ENCODE measurements around the gene LCP2. TPM values are rescaled to one million over a fixed set of nuclear protein-coding genes. Genes with fewer than 3 reads are reported as not detected.

LCP2 gene
- total and polyA plus RNA-seq, 2 experiments from 2014 or later, result not detected

DNA sequence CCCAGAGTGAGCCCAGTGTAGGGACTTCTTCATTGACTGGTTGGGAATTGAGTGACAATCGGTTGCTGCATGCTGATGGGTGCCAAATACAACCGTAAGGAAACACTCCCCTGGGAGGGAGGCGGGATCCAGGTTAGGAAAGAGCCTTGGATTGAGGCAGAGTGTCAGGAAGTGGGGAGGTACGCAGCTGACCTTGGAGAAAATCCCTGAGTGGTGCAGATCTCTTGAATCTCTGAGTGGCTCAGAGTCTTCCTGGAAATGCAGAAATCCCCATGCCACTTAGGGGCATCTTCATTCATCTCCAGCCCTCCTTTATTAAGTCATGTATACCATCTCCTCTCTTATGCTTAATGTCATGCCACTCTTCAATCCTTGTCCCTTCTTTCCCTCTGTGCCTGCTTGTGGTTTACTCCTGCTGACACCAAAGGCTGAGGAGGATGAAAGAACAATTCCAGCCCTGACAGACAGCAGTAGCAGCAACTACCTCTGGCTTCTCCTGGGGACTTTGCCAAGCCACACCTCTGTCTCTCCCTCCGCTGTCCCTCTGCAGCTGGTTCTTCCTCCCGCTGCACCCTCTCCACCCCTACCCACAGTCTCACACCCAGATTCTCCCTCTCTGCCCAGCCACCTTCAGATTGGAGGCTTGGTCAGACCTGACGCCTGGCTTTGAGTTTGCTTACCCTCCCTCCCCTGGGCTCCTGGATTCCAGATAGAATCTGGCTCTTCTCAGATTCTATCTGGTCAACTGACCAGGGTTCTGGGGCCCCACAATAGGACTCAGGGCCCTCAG lies 14.1 kb upstream of the LCP2 start:
- Histone ChIP-seq H3K27ac (no peak overlapping the region), H3K27me3 (no peaks in the 10 kb centered on the region), H3K4me1 (ENCODE audit: low read depth) (peaks cover 23% of the 10 kb centered on the region), H3K4me3 (no peak overlapping the region), H3K36me3 (no peaks in the 10 kb centered on the region), H3K9me3 (ENCODE audit: low read depth) (no peaks in the 10 kb centered on the region)
- no peak for TF ChIP-seq CTCF (IDR thresholded peaks at IDR 0.05; ENCODE audit: low read depth, low read length)
- no peak for DNase-seq (ENCODE audit: low read depth in 1 of 2, low spot score in 1 of 2)

DNA sequence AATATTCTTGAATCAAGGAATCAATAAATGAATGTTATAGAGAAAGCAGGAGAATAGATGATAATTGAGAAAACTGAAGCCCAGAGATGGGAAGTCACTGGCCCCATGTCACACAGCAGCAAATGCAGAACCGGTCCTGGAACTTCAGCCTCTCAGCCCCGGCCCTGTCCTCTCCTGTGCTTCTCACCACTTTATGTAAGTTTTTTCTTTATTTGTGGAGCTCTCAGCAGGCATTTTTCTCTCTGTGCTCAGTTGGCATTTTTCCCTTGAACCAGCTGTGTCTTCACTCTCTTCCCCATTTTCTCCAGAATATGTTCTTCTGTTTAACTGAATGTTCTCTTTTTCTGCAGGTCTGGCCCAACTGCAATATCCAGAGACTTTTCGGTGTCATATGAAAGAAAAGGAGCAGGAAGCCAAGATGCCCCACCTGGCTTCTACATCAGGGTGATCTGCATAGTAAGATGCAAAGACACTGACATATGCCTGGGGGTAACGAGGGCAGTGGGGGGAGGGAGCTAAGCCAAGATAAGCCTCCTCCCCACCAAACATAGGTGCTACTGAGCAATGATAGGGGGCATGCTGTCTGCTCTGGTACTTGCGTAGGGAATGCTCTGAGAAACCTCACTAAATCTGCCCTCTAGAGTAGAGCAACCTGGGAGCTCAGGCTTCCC lies 12.8 kb upstream of the LCP2 start:
- H3K9me3 ChIP-seq (ENCODE audit: low read depth), result no peaks in the 10 kb centered on the region
- no peak for DNase-seq (ENCODE audit: low read depth in 1 of 2, low spot score in 1 of 2)
- H3K36me3 ChIP-seq, result no peaks in the 10 kb centered on the region
- no peak overlapping the region for H3K4me3 ChIP-seq
- H3K27ac ChIP-seq, result no peak overlapping the region
- TF ChIP-seq CTCF (IDR thresholded peaks at IDR 0.05; ENCODE audit: low read depth, low read length), result no peak
- H3K4me1 ChIP-seq (ENCODE audit: low read depth), result peaks cover 28% of the 10 kb centered on the region
- H3K27me3 ChIP-seq, result no peaks in the 10 kb centered on the region

DNA sequence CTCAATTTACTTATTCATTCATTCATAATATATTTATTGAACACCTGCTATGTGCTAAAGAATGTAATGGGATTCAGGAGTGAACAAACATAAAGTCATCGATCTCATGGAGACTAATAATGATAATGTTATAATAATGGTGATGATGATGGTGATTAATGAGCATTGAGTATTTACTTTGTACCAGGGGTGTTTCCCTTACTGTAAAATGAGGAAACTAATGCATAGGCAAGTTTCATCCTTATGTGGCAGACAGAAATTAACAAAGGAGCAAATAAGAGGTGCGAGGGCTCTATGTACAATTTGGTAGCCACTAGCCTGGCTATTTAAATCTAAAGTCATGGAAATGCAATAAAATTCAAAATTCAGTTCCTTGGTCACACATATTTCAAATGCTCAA lies 11.1 kb upstream of the LCP2 start:
- no peak overlapping the region for H3K27ac ChIP-seq
- H3K27me3 ChIP-seq, result no peaks in the 10 kb centered on the region
- no peak for TF ChIP-seq CTCF (IDR thresholded peaks at IDR 0.05; ENCODE audit: low read depth, low read length)
- H3K36me3 ChIP-seq, result no peaks in the 10 kb centered on the region
- no peak for DNase-seq (ENCODE audit: low read depth in 1 of 2, low spot score in 1 of 2)
- peaks cover 27% of the 10 kb centered on the region for H3K4me1 ChIP-seq (ENCODE audit: low read depth)
- no peaks in the 10 kb centered on the region for H3K9me3 ChIP-seq (ENCODE audit: low read depth)
- H3K4me3 ChIP-seq, result no peak overlapping the region

GRCh38 chr5:170307575-170308465 lies 10.2 kb upstream of the LCP2 start:
- peak; percentile 62 to 97 for DNase-seq (ENCODE audit: low read depth in 1 of 2, low spot score in 1 of 2)
- Histone ChIP-seq H3K9me3 (ENCODE audit: low read depth) (no peaks in the 10 kb centered on the region), H3K4me3 (no peak overlapping the region), H3K27ac (peak overlapping the region; percentile 62), H3K36me3 (no peaks in the 10 kb centered on the region), H3K27me3 (no peaks in the 10 kb centered on the region), H3K4me1 (ENCODE audit: low read depth) (peaks cover 36% of the 10 kb centered on the region)
- TF ChIP-seq CTCF (IDR thresholded peaks at IDR 0.05; ENCODE audit: low read depth, low read length), result no peak

- no peaks in the 10 kb centered on the region for H3K27me3 ChIP-seq
- peak overlapping the region; percentile 22 for H3K27ac ChIP-seq
- no peaks in the 10 kb centered on the region for H3K36me3 ChIP-seq
- no peak overlapping the region for H3K4me3 ChIP-seq
- DNase-seq (ENCODE audit: low read depth in 1 of 2, low spot score in 1 of 2), result peak; percentile 54 to 85
- no peaks in the 10 kb centered on the region for H3K9me3 ChIP-seq (ENCODE audit: low read depth)
- TF ChIP-seq CTCF (IDR thresholded peaks at IDR 0.05; ENCODE audit: low read depth, low read length), result no peak
- peaks cover 38% of the 10 kb centered on the region for H3K4me1 ChIP-seq (ENCODE audit: low read depth)
These were observed 8.8 kb upstream of the LCP2 start for GRCh38 chr5:170306381-170306831.

Data from cardiac muscle cell (in vitro differentiated cells and primary cell).